Fibroblast of skin of left quadriceps (primary cell): Measurements from ENCODE around the gene VSX1.

Experiments
- DNase-seq, 2 experiments: peaks; one replicate each; pipeline ENCODE4 v3.0.0-alpha.2; 2013; ENCODE audit warnings: low read depth in 2 of 2

Gene VSX1

DNA sequence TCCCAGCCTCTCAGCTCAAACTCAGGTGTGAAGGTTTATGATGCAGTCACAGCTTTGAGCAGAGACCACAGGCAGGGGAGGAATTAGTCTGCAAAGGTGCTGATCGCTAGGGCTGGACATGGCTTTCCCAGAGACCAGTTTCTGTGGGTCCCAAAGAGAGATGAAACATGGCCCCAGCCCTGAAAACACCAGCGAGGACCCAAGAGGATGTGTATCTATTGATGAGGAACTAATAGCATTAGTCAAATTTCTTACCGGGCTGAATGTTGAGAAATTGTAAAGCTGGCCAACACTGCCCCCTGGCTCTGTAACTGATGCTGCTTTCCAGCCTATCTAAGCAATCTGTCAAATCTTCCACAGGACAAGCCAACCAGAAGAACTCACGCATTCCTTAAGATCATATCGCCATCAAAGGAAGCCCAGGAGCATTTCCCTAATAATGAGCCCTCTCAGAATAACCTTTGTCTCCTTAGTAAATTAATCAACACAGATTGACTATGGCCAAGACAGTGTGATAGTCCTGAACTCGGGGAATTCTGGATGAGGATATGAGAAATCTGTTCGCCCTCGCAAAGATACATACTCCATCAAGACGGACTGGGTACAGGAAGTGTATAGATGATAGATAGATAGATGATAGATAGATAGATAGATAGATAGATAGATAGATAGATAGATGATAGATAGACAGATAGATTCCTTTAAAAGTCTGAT lies 16.2 kb downstream of the VSX1 start:
- no peak for DNase-seq

DNA sequence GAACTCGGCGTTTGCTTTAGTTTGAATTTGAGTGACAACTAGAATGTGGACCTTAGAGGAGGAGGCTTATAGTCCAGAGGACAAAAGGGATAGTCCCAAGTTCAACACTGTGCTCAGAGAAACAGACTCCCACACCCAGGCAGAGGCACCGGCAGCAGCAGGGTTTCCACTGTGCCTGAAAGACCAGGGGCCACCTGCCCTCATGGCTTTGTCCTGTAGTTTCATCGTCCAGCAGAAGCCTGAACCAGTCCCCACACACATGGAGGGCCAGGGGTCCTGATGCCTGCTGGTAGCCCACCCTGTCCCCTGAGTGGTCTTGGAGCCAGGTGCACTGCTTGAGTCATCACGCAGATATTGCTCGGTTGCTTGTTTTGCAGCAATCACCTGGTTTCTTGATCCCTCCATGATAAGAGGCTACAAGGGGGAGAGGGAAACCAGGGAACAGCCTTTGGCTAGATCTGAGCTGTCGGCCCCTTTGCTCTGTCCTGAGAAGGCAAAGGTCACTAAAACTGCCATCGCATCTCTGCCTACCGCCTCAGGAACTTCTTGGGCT lies 16.8 kb downstream of the VSX1 start:
- DNase-seq = no peak

DNA sequence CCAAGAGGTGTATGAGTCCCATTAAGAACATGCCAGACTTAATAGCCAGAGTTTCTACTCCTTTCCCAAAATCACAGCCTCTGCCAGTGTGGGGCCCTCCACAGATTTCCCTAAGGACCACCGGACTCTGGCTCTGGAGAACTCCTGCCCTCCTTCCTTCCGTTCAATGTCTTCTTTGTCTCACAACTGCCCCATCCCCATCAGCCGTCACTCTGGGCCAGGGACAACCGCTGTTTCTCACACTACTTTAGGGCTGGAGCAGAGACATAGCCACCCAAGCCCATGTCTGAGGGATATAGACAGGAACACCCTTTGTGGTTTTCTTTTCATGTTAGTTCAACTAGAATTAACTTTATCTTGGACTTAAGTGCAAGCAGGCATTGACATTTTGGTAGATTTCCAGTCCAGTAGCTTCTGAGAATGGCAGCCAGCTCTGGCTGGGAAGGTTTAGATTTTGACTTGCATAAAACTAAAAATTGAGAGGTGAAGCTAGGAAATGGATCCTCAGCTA lies 17.3 kb downstream of the VSX1 start:
- DNase-seq = no peak

GRCh38 chr20:25063981-25064380 lies 18.0 kb downstream of the VSX1 start:
- DNase-seq = no peak

DNA sequence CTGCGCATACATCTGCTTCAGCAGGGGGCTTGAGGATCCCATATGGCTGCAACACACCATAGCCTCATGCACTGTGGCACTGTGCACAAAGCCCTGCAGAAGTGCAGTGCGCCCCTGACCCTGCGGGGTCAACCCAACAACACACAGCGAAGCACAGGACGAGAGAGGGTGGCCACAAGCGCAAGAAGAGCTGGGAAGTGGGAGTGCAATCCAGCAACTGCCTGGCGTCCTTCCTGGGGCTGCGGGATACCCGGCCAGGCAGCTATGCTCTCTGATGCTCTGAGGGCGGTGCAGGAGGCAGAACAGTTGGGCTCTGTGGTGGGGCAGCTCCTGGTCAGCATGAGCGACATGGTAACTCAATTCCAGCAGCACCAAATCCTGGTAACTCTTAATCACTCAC lies 18.4 kb downstream of the VSX1 start:
- DNase-seq = no peak

GRCh38 chr20:25062841-25063240 lies 19.1 kb downstream of the VSX1 start:
- no peak for DNase-seq

- DNase-seq = no peak
These were observed 20.0 kb downstream of the VSX1 start for GRCh38 chr20:25061821-25062530.

DNA sequence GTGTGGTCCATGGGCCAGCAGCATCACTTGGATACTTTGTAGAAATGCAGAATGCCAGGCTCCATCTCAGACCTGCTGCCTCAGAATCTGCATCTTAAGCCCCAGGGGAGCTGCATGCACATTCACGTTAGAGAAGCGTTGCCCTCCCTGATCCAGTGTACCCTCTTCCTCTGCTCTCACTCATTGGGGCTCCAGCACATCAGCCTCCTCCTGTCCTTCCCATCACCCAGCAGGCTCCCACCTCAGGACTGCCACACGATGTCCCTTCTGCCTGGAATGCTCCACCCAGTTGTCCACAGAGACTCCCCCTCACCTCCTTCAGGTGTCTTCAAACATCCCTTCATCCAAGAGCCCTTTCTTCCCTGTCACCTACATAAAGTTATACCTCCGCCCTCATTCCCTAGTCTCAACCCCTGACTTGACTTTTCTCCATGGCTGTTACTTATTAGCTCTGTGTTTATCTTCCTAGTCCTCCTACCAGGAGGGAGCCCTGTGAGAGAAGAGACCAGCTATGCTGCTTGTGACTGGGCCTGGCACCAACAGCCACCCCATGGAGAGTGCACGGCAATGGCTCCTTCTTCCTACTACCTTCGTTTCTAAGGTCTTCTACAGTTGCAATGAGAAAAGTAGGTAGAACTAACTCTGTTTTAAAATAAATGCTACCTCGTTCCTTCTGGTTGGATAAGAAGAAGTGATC lies 20.7 kb downstream of the VSX1 start:
- DNase-seq = no peak

- DNase-seq = no peak
These were observed 22.0 kb downstream of the VSX1 start for GRCh38 chr20:25059866-25060465.

- no peak for DNase-seq
These were observed 22.8 kb downstream of the VSX1 start for GRCh38 chr20:25058847-25059810.

DNA sequence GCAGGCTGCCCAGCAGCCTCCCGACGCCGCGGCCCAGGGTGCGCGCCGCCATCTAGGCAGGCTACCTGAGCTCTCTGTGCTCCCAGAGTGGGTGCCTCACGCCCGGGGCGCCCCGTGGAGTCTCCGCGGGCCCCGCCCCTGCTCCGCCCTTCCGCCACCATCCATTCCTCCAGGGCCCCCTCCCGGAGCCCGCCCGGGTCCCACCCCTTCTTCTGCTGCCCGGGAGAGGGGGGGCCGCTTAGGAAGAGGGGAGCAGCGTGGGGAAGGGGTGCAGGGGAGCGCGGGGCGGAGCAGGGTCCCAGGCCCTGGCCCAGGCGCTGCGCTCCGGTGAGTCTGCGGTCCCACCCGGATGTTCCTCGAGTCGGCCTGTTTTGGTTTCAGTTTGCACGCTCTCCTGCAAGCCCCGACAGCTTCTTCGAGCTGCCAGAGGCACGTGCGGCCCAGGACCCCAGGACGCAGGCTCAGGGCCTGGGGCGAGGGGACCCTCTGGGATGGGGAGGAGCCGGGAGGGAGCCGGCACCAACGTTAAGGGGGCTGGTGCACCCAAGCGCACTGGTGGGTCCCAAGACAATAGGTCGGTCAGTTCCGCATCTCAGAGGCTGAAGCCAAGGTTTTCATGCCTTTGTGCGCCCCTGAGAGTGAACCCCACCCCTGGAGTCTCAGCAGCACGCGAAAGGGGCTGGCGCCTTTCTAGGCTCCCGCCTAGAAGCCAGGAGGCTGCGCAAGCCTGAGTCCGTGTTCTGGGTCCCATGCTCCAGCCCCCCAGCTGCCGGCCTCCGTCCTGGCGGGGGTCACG lies 23.7 kb downstream of the VSX1 start, which contains the start of gene ACSS1:
Gene ACSS1, minus strand, starts transcription at position 89 of the 796 bp plus-strand sequence. Its CDS starts 37 bp downstream, at position 52.
- no peak for DNase-seq

DNA sequence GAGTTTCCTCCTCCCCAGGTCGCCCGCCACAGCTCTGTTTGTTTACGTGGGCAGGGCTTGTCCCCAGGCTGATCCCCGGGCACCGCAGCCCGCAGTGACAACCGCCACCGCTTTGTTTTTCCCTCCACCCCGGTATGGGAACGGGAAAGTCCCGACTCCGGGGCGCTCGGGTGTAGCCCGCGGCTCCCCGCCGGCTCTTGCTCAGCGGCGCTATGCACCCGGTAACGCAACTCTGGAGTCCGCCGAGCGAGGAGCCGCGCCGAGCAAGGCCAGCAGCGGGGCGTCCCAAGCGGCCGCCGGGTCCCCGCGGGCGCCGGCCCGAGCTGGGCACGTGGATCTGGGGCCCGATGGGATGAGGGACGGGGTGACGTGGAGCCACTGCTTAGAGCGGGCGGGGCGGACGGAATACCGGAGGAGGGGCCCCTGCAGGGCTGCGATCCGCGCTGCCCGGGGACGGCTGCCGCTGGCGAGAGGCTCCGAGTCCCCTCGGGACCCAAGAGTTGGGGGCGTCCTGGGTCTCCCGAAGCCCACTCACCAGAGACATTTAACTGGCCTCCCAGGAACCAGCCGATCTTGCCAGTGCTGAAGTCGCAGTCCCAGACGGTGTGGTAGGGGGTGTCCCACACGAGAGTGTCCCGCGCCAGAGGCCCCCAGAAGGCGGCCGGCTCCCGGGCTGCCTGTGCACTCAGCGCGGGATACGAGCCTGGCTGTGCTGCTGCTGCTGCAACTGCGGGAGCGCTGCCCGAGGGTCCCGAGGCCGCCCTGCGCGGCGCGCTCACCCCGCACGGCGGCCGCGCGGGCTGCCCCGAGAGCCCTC lies 24.5 kb downstream of the VSX1 start:
- DNase-seq = no peak

GRCh38 chr20:25056690-25057233 lies 25.2 kb downstream of the VSX1 start:
- no peak for DNase-seq

GRCh38 chr20:25055711-25056495 lies 26.0 kb downstream of the VSX1 start:
- DNase-seq = no peak

GRCh38 chr20:25054995-25055629 lies 26.8 kb downstream of the VSX1 start:
- no peak for DNase-seq

DNA sequence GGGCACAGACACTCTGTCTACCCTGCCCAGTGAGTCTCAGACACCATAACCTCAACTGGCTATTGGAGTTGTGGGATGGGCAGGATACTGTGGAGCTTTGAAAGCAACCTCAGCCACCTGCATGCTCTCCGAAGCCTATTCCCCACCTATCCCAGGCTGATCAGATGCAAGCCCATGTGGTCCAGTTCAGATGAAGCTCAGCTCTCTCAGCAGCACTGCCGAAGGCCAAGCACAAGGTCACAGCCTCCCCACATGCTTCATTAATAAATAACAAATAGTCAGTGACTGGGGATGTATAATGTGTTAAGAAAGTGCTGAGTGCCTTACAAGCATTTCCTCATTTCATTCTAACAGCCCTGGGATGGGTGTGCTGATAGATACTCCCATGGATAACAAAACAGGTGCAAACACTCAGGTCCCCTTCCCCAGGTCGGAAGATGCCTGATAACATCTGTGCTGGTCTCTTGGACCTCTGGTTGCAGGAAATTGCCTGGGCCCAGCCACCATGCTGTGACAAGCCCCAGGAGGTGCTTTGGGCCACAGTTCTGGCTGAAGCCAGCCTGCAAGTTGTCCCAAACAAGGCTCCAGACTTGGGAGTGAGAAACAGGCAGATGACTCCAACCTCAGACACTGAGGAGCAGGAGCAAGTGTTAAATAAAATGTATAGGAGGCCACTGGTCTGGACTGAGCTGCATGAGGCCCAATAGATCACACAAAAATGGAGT lies 27.7 kb downstream of the VSX1 start:
- DNase-seq = no peak
